Middle frontal gyrus (tissue), 1 donor: ENCODE results near the gene KRT26.
A peak's percentile ranks its signal among the peaks of the same experiment; 100 is the strongest.
"Not testable (repeated sequence)": the region's sequence is repeated elsewhere in the genome, so short reads cannot be mapped to it uniquely, and the experiment has no call there.

ENCODE experiments used
- DNase-seq: peaks from one replicate; pipeline ENCODE4 v3.0.0-alpha.2; 2015; ENCODE audit warnings: low spot score; ENCODE audit errors: extremely low spot score

The KRT26 gene

GRCh38 chr17:40772101-40772500, at the start of gene KRT26:
TSS of gene KRT26 (minus strand) at chr17:40772201. CDS start at chr17:40772113, 88 bp downstream.
- DNase-seq, result no peak

GRCh38 chr17:40821536-40821935, 49.5 kb upstream of the KRT26 start:
- no peak for DNase-seq

- no peak for DNase-seq
Observed at GRCh38 chr17:40820228-40820838, 48.3 kb upstream of the KRT26 start.

- no peak for DNase-seq
Observed at GRCh38 chr17:40819528-40820125, 47.6 kb upstream of the KRT26 start.

- DNase-seq, result peak; percentile 46
Observed at GRCh38 chr17:40818733-40819527, 46.9 kb upstream of the KRT26 start.

GRCh38 chr17:40818343-40818732, 46.3 kb upstream of the KRT26 start:
- DNase-seq, result no peak

GRCh38 chr17:40817103-40817682, 45.2 kb upstream of the KRT26 start:
- DNase-seq, result no peak

- no peak for DNase-seq
Observed at GRCh38 chr17:40816569-40816968, 44.6 kb upstream of the KRT26 start.

- no peak for DNase-seq
Observed at GRCh38 chr17:40815381-40815780, 43.4 kb upstream of the KRT26 start.

GRCh38 chr17:40814657-40815056, 42.7 kb upstream of the KRT26 start:
- not testable (repeated sequence) for DNase-seq

- no peak for DNase-seq
Observed at GRCh38 chr17:40813804-40814203, 41.8 kb upstream of the KRT26 start.

- no peak for DNase-seq
Observed at GRCh38 chr17:40812639-40813038, 40.6 kb upstream of the KRT26 start.

GRCh38 chr17:40810494-40810893, 38.5 kb upstream of the KRT26 start:
- no peak for DNase-seq

- DNase-seq, result no peak
Observed at GRCh38 chr17:40809721-40810421, 37.9 kb upstream of the KRT26 start.

- no peak for DNase-seq
Observed at GRCh38 chr17:40806131-40806530, 34.1 kb upstream of the KRT26 start.

GRCh38 chr17:40803617-40804082, 31.6 kb upstream of the KRT26 start:
- DNase-seq, result peak; percentile 14

- no peak for DNase-seq
Observed at GRCh38 chr17:40801157-40801556, 29.2 kb upstream of the KRT26 start.

- no peak for DNase-seq
Observed at GRCh38 chr17:40800381-40800780, 28.4 kb upstream of the KRT26 start.

- DNase-seq, result no peak
Observed at GRCh38 chr17:40799859-40800258, 27.9 kb upstream of the KRT26 start, which contains the start of gene KRT28. TSS of gene KRT28 (minus strand) at chr17:40799959. CDS start at chr17:40799893, 66 bp downstream.

- DNase-seq, result no peak
Observed at GRCh38 chr17:40796846-40797245, 24.8 kb upstream of the KRT26 start.

- no peak for DNase-seq
Observed at GRCh38 chr17:40795019-40795667, 23.1 kb upstream of the KRT26 start.
